ENCODE data around the gene AKIRIN2. TPM values are rescaled to one million over a fixed set of nuclear protein-coding genes. Genes with fewer than 3 reads are reported as not detected.
A peak's percentile ranks its signal among the peaks of the same experiment; 100 is the strongest.

Gene AKIRIN2
- 38.7 and 57.0 TPM in 2 replicates for polyA plus RNA-seq (2014; cell fraction: cytosol; rRNA removed)
- 21.6 and 37.7 TPM in 2 replicates for polyA plus RNA-seq (2014; cell fraction: nucleus; rRNA removed)

DNA sequence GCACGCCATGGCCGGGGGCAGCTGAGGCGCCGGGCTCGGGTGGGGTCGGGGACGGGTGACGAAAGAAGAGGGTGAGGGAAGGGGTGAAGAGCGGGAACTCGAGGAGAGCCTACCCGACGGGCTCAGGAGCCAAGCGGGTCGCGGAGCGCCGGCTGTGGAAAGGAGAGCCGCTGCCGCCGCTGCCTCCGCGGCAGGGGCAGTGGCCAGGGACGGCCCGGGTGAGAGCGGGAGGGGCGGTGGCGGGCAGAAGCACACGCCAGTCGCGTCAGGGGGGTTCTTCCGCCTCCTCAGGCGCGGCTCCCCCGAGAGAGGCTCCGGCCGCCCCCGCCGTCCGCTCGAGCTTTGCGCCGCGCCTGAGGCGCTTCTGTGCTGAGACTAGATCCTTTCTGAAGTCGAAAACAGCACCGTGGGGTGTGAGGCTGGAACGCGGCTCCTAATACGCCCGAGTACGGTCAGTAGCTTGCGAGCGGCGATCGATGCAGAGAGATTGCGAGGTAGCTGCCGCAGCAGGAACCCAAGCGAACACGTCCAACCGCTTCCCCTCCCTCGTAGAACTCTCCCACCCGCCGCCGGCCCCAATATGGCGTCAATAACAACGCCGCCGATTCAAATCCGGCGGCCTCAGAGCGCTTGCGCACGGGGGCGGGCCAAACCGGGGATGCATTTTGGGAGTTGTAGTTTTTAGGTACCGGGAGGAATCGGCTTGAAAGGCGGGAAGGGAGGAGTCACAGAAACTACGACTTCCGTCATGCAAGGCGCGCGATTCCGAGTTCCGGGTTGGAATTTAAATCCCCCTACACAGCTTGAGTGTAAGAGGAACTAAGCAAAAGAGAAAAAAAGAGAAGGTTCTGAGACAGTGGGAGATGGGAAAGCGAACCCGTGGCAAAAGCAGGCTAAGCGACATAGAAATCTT is at the start of gene AKIRIN2:
TSS of gene AKIRIN2 (minus strand) at position 558 of the 913 bp plus-strand sequence. CDS start at position 9, 549 bp downstream.
- peak; percentile 100 for DNase-seq (ENCODE audit: low spot score)

DNA sequence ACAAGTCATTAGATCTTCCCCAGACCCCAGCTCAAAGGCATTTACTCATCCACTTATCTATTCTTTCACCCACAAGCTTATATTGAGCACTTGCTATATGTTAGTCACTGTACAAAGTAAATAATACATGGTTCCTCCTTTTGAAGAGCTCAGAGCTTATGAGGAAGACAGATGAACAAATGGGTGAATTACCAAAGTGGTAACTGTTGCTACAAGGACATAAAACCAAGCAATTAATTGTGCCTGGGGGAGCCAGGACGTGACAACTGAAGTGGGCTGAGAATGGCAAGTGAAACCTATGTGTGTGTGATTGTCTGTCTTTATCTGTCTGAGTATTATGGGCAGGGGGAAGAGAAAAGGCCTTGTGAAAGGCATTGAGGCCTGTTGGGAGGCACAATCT is 45.6 kb upstream of the AKIRIN2 start:
- DNase-seq (ENCODE audit: low spot score), result no peak

DNA sequence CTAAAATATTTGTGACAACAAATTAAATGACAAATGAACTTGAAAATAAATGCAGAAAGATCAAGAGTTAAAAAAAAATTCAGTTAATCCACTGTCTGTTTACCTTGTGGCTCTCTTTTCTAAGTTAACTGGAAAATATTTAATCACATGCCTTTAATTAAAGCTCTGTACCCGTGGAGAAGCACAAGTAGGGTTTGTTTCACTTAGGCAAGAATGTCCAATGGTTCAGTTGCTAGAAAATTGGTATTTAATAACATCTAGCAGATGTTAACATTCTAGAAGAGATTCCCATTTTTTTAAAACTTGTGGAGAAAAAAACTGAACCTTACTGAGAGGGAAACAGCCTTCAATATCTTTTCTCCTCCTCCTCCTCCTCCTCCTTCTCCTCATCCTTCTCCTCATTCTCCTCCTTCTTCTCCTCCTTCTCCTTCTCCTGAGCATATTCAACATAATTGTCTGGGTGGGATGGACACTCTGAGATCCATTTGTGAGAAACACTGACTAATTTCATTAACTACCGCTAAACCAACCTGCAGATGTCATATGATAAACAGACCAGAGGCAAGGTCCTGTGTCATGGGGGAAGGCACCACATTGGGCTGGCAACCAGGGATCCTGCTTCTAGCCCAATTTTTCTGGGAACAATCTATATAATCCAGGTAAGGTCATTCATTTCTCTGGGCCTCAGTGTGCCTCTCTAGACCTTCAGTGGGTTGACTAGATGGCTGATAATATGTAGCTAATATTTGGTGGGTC is 44.1 kb upstream of the AKIRIN2 start:
- peak; percentile 77 for DNase-seq (ENCODE audit: low spot score)

GRCh38 chr6:87743454-87743853 is 41.4 kb upstream of the AKIRIN2 start:
- DNase-seq (ENCODE audit: low spot score), result no peak

GRCh38 chr6:87742106-87742505 is 40.1 kb upstream of the AKIRIN2 start:
- DNase-seq (ENCODE audit: low spot score), result no peak

DNA sequence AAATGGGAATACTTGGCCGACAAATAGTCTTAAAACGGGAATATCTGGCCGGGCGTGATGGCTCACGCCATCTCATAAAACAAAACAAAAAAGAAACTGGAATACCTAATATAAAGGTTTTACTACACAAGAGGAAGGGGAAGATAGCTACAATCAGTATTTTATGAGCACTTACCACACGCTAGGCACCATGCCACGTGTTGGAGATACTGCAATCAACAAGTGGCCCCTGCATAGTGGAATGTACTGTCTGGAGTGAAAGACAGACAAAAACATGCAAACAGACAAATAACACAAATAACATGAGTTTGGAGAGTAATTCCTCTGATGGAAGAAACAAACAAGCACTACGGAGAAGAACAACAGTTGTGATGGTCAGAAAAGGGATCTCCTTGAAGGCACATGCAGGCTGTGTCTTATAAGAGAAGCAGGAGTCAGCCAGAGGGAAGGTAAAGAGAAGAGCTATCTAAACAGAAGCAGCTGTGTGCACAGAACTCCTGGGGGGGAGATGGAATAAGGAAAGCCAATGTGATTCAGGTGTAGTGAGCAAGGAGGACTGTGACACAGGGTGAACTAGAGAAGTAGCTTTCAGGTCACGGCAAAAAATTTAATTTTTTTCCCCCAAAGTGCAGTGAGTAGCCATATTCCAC is 39.1 kb upstream of the AKIRIN2 start:
- no peak for DNase-seq (ENCODE audit: low spot score)

- no peak for DNase-seq (ENCODE audit: low spot score)
Measured at GRCh38 chr6:87738744-87739143, 36.7 kb upstream of the AKIRIN2 start.

DNA sequence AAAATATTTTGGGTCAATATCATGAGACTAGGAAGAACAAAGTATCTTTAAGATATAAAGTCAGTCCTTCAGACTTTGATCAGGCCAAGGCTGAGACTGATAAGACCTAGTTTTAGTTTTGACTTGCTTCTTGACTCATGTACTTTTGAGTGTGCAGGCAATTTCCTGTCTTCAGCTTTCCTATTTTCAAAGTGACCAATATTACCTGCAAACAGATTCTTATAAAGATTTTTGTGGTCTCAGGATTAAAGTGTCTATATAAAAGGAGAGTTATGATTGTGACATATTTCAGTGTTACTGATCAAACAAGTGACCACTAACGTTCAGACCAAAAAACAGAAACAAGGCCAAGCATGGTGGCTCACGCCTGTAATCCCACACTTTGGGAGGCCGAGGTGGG is 36.0 kb upstream of the AKIRIN2 start:
- no peak for DNase-seq (ENCODE audit: low spot score)

- DNase-seq (ENCODE audit: low spot score), result no peak
Measured at GRCh38 chr6:87736809-87737540, 34.9 kb upstream of the AKIRIN2 start.

DNA sequence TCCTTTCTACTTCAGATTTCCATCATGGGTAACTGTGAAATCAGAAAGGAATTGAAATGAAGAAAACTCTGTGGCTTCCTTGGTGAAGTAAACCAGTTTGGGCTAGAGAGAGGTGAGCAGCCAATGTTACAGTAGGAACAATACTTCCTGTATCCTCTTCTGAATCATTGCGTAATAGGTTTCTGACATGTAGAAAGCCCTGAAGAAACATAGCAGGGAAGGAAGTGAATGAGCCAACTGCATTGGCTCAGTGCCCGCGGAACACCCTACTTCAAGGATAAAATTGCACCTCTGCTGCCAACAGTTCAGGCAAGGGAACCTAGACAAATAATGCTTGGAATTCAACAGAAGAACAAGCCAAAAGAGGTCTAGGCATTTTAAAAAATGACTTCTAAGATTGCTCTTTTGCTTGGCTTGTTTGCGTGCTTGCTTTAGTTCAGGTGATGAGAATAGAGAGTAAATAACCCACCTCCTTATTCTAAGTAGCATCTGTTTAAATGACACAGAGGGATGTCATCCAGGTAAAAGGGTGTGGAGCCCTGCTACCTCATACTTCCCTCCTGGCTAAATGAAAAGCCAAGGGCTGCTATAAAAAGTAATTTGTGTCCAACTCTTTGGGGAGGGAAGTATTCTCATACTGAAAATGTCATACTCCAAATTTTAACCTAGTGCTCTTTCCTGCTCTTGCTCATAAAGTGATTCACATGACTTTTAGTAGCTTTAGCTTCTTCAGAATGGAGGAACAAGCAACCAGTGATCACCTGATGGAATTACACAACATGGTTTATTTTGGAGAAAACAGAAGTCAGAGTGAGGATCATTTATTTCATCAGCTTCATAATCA is 30.0 kb upstream of the AKIRIN2 start:
- DNase-seq (ENCODE audit: low spot score), result no peak

GRCh38 chr6:87731080-87731479 is 29.0 kb upstream of the AKIRIN2 start:
- DNase-seq (ENCODE audit: low spot score), result no peak

DNA sequence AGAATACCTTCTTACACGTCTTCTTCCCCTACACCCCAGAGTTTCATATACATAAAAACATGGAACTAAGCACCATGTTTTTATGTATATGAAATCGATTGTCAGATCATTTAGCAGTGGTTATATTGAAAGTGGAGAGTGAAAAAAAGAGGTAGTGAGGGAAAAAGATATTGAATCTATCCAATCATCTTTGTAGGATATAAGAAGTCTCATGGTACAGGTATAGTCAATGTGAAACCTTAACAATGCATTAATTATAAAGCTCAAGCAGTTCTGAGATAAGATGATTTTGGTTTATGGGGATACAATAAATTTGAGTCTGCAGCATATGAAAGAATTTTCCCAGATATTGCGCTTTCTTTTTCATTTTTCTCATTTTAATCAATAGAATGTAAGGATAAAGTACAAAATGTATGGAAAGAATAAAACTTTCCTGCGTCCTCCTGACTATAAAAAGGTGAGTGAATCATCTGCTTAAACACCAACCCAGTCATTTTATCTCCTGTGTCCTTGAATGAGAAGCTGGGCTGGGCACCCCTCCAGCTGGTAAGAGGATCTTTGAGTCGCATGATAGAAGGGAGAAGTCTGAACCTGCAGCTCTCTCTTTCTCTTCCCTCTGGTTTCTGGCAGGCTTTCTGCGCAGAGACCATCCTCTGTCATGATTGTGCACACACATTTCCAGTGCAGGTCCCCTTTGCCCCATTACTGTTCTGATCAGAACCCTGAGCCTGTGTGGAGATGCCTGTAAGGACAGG is 28.1 kb upstream of the AKIRIN2 start:
- no peak for DNase-seq (ENCODE audit: low spot score)

- DNase-seq (ENCODE audit: low spot score), result no peak
Measured at GRCh38 chr6:87728706-87729105, 26.7 kb upstream of the AKIRIN2 start.

DNA sequence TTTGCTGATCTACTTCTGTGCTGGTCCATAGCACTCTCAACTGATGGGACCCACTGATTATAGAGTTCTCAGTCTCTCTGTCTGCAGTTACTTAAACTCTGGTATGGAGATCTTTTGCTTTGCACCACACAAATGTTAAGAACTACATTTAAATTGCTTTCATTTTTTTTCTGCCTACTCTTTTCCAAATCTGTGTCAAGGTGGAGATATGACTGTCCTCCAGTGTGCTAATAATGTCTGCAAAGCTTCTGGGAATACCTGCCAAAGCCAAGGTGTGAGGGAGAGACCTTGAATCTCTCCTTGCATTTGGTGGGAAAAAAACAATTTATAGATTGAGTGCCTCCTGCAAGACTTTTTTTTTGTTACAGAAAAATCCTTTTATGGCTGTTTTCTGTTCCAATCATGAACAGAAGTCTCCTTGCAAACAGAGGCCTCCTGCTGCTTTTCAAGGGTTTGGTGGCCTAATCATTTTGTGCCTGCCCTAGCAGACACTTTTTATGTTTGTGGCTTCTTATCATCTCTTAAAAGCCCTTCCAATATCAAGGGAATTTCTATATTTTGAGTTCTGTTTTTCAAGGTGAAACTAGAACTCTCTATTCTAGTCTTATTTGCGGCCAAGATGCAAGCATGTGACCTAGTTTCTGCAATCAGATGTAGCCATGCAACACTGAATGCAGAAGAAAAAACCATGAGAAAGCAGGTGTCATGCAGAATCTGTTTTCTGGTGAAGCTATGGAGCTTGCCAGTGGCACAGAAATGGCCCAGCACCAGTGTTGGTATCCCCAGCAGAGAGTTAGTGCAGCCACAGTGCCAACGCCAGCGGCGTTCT is 23.2 kb upstream of the AKIRIN2 start:
- no peak for DNase-seq (ENCODE audit: low spot score)

DNA sequence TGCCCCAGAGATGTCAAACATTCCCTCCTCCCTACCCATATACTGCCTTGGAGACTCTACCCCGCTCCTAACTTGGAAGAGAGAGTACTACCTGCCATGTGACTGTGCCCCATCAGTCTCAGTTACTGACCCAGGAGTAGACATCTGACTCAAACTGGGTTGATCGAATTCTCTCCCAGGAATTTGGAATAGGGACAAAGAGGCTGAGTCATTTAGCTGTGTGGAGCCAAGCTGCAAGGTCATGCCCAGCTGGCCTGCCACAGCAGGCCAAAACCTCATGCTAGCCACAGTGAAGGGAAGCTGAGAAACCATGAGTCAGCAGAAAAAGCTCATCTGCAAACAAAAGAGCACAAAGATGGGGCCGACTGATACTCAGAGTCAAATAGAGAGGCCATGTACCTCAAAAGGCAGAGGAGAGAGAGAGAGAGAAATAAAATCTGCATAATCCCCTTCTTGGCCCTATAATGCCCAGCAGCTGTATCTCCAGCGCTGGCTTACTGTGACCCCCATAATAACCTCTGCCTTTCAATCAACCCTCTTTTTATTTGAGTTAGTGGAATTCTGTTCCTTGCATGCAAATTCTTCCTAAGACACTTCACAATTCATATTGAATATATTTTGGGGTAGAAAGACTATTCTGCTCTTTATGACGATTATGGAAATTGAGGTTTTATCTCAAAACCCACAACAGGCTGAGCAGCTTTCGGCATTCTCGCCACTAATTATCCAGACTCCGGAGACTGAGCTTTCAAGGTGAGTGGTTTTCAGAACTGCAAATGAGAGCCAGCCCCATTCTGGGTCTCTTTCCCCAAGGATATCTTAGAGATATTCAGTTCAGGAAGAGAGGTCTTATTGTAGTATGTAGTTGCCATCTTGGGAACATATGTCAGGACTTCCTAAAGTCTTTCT is 21.4 kb upstream of the AKIRIN2 start:
- peak; percentile 42 for DNase-seq (ENCODE audit: low spot score)

DNA sequence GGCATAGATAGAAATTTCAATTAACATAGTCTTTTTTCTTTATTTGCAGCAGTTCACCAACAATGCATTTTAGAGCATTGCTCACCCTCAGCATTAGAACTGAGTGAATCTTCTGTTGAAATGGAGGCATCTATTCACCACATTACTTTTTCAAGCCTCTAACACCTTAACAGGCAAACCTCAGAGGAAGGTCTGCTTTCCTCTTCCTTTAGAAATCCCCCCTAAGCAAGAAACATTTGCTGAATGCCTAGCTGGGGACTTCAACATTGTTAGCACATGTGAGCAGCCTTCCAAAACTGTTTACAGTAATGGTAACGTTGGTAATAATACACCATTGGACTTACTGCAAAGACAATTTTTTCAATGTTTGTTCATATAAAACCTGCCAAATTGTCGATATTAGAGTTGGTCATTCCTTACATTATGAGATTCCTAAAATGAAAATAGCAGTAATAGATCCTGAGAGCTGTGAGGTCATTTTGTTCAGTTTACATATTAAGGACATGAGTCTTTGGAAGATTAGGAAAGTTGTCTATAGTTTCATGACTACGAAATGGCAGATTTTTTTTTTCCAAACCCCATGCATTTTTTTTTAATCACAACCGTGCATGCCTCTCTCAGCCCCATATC is 20.6 kb upstream of the AKIRIN2 start:
- no peak for DNase-seq (ENCODE audit: low spot score)

DNA sequence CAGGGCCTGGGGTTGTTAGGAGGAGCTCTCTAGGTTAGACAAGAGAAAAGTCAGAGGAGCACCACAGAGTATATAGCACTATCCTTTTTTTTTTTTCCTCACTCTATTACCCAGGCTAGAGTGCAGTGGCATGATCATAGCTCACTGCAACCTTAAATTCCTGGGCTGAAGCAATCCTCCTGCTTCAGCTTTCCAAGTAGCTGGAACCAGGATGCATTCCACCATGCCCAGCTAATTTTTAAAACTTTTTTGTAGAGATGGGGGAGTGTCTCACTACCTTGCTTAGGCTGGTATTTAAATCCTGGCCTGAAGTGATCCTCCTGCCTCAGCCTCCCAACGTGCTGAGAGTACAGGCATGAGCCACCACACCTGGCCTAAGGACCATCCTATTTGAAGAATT is 19.3 kb upstream of the AKIRIN2 start:
- no peak for DNase-seq (ENCODE audit: low spot score)

Measured in SK-N-DZ (cell line).